Epithelial cell of esophagus (primary cell): ENCODE data around the gene TMTC2.

Source experiments
- DNase-seq: peaks from one replicate; pipeline ENCODE4 v3.0.0; 2010; ENCODE audit warnings: low read depth
- H3K4me3 ChIP-seq: 2 replicates; pipeline ENCODE4 v1.5.1; 2011; ENCODE audit warnings: mild to moderate bottlenecking, low read length, control low read depth
- TF ChIP-seq, protein P1 (sequence below): IDR thresholded peaks from 2 replicates; pipeline ENCODE4 v1.5.1; 2011; ENCODE audit warnings: low read depth, mild to moderate bottlenecking, low read length, control low read depth, inconsistent platforms; ENCODE audit not compliant: insufficient read depth; ENCODE audit errors: missing control alignments

TMTC2 gene

DNA sequence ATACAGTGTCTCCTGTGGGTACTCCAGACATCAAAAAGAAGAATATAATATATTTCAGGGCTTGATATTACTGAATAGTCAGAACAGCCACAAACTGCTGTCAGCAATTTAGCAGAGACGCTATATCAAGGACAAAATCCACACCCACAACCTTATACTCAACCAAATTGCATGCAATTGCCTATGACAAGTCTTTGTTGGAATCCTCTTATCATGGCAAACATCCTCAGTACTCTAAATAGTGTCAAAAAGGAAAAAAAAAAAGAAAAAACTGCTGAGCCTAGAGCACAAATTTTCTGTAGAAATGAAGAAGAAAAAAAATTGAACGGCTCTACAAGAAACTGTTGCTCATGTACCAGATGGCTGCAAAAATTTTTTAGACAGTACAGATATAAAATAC, 485.7 kb downstream of the TMTC2 start:
- DNase-seq: no peak
- TF ChIP-seq, protein P1, sequence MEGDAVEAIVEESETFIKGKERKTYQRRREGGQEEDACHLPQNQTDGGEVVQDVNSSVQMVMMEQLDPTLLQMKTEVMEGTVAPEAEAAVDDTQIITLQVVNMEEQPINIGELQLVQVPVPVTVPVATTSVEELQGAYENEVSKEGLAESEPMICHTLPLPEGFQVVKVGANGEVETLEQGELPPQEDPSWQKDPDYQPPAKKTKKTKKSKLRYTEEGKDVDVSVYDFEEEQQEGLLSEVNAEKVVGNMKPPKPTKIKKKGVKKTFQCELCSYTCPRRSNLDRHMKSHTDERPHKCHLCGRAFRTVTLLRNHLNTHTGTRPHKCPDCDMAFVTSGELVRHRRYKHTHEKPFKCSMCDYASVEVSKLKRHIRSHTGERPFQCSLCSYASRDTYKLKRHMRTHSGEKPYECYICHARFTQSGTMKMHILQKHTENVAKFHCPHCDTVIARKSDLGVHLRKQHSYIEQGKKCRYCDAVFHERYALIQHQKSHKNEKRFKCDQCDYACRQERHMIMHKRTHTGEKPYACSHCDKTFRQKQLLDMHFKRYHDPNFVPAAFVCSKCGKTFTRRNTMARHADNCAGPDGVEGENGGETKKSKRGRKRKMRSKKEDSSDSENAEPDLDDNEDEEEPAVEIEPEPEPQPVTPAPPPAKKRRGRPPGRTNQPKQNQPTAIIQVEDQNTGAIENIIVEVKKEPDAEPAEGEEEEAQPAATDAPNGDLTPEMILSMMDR: no peak
- H3K4me3 ChIP-seq: no peak overlapping the region

DNA sequence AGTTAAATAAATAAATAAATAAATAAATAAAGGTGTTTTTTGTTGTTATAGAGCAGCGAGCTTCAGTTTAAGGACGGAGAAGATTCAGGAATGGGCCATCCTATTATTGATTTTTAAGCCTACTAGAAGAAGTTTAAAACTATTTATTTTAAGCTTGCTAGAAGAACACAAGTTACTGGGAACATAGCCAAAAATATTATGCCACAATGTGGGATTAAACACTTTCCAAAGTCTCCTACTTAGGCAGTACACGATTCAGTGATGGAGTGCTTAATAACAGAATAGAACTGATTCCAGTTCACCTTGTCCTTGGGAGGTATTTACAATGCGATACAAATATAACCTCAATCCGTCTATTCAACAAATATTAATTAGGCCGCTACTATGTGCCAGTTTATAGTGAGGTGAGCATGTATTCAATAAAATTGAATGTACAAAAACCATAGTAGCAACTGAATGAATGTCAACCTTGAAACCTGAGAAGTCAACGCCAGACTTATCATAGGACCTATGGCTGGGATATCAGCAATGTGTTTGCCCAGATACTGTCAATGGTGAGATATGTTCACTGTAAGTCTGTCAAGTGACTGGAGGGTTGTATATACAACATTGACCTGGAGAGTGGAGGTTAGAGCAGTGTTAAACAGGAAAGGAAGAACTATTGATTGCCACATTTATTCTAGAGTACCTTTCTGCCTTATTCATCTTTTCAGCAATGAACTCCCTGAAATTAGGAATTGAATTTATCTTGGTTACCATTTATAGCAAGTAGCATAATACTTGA, 486.4 kb downstream of the TMTC2 start:
- no peak for DNase-seq
- H3K4me3 ChIP-seq: no peak overlapping the region
- TF ChIP-seq, protein P1: no peak

DNA sequence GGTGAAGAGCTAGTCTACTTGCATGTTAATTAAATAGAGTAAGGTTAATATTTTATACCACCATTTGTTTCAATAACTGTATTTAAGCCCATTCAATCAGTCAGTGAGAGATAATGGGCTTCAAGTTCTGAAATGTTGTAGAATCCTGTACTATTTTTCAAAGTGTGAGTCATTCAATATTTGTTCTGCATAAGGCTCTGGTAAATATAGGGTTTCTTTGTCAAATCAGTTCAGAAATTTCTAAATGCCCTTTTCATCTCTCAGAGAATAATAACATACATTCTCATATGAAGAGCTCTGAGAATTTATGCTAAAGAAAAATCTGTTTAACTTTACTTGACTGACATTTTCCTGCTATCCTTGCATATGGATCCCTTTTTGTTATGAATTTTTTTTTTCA, 493.3 kb downstream of the TMTC2 start:
- no peak overlapping the region for H3K4me3 ChIP-seq
- TF ChIP-seq, protein P1: no peak
- DNase-seq: no peak

DNA sequence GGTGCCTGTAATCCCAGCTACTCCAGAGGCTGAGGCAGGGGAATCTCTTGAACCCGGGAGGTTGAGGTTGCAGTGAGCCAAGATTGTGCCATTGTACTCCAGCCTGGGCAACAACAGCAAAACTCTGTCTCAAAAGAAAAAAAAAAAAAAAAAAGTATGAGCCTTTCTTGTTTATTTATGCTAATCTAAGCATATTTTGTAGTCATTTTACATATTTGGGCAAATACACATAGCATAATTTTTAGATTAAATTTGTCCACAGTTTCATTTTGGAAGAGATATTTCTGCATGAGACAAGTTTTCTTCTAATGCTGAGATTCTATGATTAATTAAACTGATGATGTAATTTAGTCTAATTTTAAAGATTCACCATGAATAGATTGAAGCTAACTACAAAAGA, 494.4 kb downstream of the TMTC2 start:
- H3K4me3 ChIP-seq: no peak overlapping the region
- no peak for DNase-seq
- TF ChIP-seq, protein P1: no peak

DNA sequence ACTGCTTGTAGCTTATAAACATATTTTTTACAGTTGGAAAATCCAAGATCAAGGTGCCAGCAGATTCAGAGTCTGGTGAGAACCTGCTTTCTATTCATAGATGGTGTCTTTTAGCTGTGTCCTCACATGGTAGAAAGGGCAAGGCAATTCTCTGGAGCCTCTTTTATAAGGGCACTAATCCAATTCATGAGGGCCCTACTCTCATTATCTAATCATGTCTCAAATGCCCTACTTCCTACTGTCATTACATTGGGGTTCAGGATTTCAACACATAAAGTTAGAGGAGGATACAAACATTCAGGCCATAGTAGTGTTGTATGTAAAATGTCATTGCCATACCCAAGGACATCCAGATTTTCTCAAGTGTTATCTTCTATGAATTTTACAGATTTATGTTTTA, 496.4 kb downstream of the TMTC2 start:
- DNase-seq: no peak
- TF ChIP-seq, protein P1: no peak
- H3K4me3 ChIP-seq: no peak overlapping the region
